Heart left ventricle (tissue), 16 donors: ENCODE results near the gene MAMDC4. TPM values are rescaled to one million over a fixed set of nuclear protein-coding genes. Genes with fewer than 3 reads are reported as not detected.

ENCODE experiments used
- ATAC-seq, 4 donors: fragments of 200-7000 bp; cut with Tn5 transposase; one replicate each; pipeline ENCODE4 v1.9.1; 2020 to 2022; ENCODE audit warnings: moderate library complexity in 4 of 4, mild to moderate bottlenecking in 3 of 4, moderate number of reproducible peaks in 1 of 4
- DNase-seq, 5 donors: peaks; one replicate each; pipeline ENCODE4 v3.0.0-alpha.2; 2020
- H3K27ac ChIP-seq, 12 donors: fragments of 200-600 bp; sonication (generic) in 4 of 12; one replicate each; pipeline versions ENCODE4 v1.5.0 to v1.8.0; 2016 to 2022; ENCODE audit warnings: mild to moderate bottlenecking in 2 of 12
- H3K27me3 ChIP-seq, 9 donors: fragments of 200-600 bp; sonication (generic) in 2 of 9; one replicate each; pipeline versions ENCODE4 v1.5.1 to v1.8.0; 2016 to 2022; ENCODE audit warnings: mild to moderate bottlenecking in 3 of 9
- H3K36me3 ChIP-seq, 9 donors: fragments of 200-600 bp; sonication (generic) in 2 of 9; one replicate each; pipeline versions ENCODE4 v1.5.0 to v1.8.0; 2018 to 2022; ENCODE audit warnings: mild to moderate bottlenecking in 2 of 9
- H3K4me1 ChIP-seq, 12 donors: fragments of 200-600 bp; sonication (generic) in 4 of 12; one replicate each; pipeline versions ENCODE4 v1.5.0 to v1.8.0; 2016 to 2022; ENCODE audit warnings: mild to moderate bottlenecking in 3 of 12
- H3K4me3 ChIP-seq, 12 donors: fragments of 200-600 bp; sonication (generic) in 4 of 12; one replicate each; pipeline versions ENCODE4 v1.5.0 to v1.8.0; 2017 to 2022; ENCODE audit warnings: mild to moderate bottlenecking in 9 of 12, moderate library complexity in 4 of 12
- H3K9me3 ChIP-seq, 12 donors: fragments of 200-600 bp; sonication (generic) in 4 of 12; one replicate each; pipeline versions ENCODE4 v1.5.0 to v1.8.0; 2016 to 2022; ENCODE audit warnings: mild to moderate bottlenecking in 1 of 12
- POLR2A ChIP-seq, 2 donors: fragments of 450-650 bp; IDR thresholded peaks; one replicate each; pipeline ENCODE4 v1.6.1; 2017; ENCODE audit warnings: antibody characterized with exemption in 2 of 2, mild to moderate bottlenecking in 2 of 2, moderate library complexity in 2 of 2
- WGBS, 4 donors: extraction: QIAGEN DNeasy Blood & Tissue Kit in 2 of 4; methylation state at CpG; one replicate each; pipeline versions ENCODE4 v1.1.5 to v1.1.7; 2013 to 2018; 5-methylcytosine and 5-hydroxymethylcytosine counted together
- intact Hi-C, 10 donors: fragments of 100-400 bp; cut with DNase I; formaldehyde crosslinking; loops; one replicate each; pipeline versions ENCODE4 v1.11.1 to v1.14.2; 2022
- polyA plus RNA-seq, 2 donors: library from polyadenylated mRNA; stranded (reverse); fragments of 200-250 nt; gene quantifications; one replicate each; pipeline ENCODE4 v1.2.3, GENCODE V29; 2013
- total RNA-seq, 9 donors: library from RNA; depleted of rRNA in 2 of 9; stranded (reverse); fragments of >200 nt in 2 of 9; fragmentation: NEBNext Ultra II Directional in 3 of 9; extraction: Animal tissue kit (Norgen Biotek cat#: 25700) in 3 of 9; gene quantifications; one replicate each; pipeline versions ENCODE4 v1.1.0 to v1.2.4, GENCODE V29; 2016 to 2023
- TF ChIP-seq, protein P1 (sequence below), 12 donors: fragments of 200-600 bp; sonication (generic) in 4 of 12; IDR thresholded peaks; one replicate each; pipeline versions ENCODE4 v1.5.0 to v1.8.0; 2018 to 2022; ENCODE audit warnings: antibody characterized with exemption in 12 of 12, mild to moderate bottlenecking in 5 of 12
- donor health status: ischemic (EF 13 %, LVEDD 7.1; RV severe dilation, severe dysfunction).
- donor health status: healthy with polysubstance abuse.
- donor health status: DM: no; HTN: yes; CAD: no.
- donor health status: DM: no; HTN: no; CAD: no.
- donor health status: ischemic (EF 25% LVEDD 6.9; RV normal size, moderate dysfunction).
- donor health status: ischemic (EF 25% LVEDD 5.7; RV mildly dilated, moderate dysfunction).
- donor health status: healthy.
- donor health status: DM: yes; HTN: yes; CAD: no.
- donor health status: ischemic (EF 35%, LVEDD 5.7; RV mildly dilated, moderate dysfunction).
- donor health status: nonischemic (EF 11% LVEDD 7.7; RV severe dilation, severe dysfunction).
- donor health status: DM: yes; HTN: yes; CAD: no.
- donor health status: PGD.
- donor health status: ischemic (EF 29% LVEDD 5.4; RV normal size, mild dysfunction).
- donor health status: nonischemic (EF 23%, LVEDD 6.1; RV moderate dilation, normal function).

The MAMDC4 gene
- total and polyA plus RNA-seq, 11 donors = 2.9 to 14.9 (median 6.1) TPM

GRCh38 chr9:136844761-136845464, 7.2 kb upstream of the MAMDC4 start:
- Histone ChIP-seq H3K4me3 (no peak overlapping the region), H3K9me3 (no peaks in the 10 kb centered on the region), H3K27me3 (peaks cover 0 to 44% (median 19%) of the 10 kb centered on the region in 9 donors), H3K36me3 (peaks cover 0 to 12% (median 3%) of the 10 kb centered on the region in 9 donors), H3K27ac (no peak overlapping the region), H3K4me1 (peaks cover 10 to 75% (median 40%) of the 10 kb centered on the region in 12 donors)
- 19 to 36% (median 25%) methylated on average over 50 to 88 of the region's 88 CpGs for WGBS, 4 donors
- TF ChIP-seq POLR2A (IDR thresholded peaks at IDR 0.05) = no peak
- DNase-seq (no peak), ATAC-seq (no peak)
- intact Hi-C loops = loop anchor here in 9 of 10 donors (5.0 to 10.0 kb wide), 6 partner anchors 50 to 192 kb away; partner anchors contain the start of genes TMEM141 (in 6 of the 9), FBXW5 (in 4 of the 9), CCDC183 (in 2 of the 9) and FUT7 (in 2 of the 9)

DNA sequence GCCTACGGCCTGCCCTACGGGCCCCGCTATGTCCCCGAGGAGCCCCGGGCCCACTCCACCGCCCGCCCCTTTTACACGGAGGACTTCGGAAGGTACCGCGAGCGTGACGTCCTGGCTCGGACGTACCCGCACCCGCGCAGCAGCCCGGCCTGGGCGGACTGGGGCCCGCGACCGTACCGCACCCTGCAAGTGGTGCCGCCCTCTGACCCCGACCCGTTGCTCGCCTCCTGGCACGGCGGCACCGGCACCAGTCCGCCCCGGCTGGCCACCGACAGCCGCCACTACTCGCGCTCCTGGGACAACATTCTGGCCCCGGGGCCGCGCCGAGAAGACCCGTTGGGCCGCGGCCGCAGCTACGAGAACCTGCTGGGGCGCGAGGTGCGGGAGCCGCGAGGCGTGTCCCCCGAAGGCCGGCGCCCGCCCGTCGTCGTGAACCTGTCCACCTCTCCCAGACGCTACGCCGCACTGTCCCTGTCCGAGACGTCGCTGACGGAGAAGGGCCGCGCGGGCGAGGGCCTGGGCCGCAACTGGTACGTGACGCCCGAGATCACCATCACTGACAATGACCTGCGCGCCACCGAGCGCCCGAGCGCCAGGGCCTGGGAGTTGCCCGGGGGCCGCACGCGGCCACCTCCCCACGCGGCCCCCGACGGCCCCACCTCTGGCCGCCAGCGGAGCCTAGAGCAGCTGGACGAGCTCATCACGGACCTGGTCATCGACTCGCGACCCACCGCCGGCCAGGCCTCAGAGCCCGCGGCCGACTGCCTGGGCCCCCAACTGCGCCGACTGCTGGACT, 6.5 kb upstream of the MAMDC4 start:
- no peak for ATAC-seq
- intact Hi-C loops = loop anchor here in 9 of 10 donors (5.0 to 10.0 kb wide), 6 partner anchors 51 to 192 kb away; partner anchors contain the start of genes TMEM141 (in 6 of the 9), FBXW5 (in 3 of the 9), CCDC183 (in 2 of the 9) and FUT7 (in 2 of the 9)
- H3K4me3 ChIP-seq = no peak overlapping the region
- no peak for TF ChIP-seq POLR2A (IDR thresholded peaks at IDR 0.05)
- TF ChIP-seq, protein P1, sequence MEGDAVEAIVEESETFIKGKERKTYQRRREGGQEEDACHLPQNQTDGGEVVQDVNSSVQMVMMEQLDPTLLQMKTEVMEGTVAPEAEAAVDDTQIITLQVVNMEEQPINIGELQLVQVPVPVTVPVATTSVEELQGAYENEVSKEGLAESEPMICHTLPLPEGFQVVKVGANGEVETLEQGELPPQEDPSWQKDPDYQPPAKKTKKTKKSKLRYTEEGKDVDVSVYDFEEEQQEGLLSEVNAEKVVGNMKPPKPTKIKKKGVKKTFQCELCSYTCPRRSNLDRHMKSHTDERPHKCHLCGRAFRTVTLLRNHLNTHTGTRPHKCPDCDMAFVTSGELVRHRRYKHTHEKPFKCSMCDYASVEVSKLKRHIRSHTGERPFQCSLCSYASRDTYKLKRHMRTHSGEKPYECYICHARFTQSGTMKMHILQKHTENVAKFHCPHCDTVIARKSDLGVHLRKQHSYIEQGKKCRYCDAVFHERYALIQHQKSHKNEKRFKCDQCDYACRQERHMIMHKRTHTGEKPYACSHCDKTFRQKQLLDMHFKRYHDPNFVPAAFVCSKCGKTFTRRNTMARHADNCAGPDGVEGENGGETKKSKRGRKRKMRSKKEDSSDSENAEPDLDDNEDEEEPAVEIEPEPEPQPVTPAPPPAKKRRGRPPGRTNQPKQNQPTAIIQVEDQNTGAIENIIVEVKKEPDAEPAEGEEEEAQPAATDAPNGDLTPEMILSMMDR (IDR thresholded peaks at IDR 0.05) = no peak
- no peak overlapping the region for H3K27ac ChIP-seq
- peaks cover 0 to 44% (median 19%) of the 10 kb centered on the region in 9 donors for H3K27me3 ChIP-seq
- no peak for DNase-seq
- no peaks in the 10 kb centered on the region for H3K9me3 ChIP-seq
- WGBS, 4 donors = 33 to 40% (median 37%) methylated on average over 50 to 102 of the region's 102 CpGs
- H3K4me1 ChIP-seq = peaks cover 14 to 79% (median 47%) of the 10 kb centered on the region in 12 donors
- peaks cover 0 to 8% (median 3%) of the 10 kb centered on the region in 9 donors for H3K36me3 ChIP-seq

DNA sequence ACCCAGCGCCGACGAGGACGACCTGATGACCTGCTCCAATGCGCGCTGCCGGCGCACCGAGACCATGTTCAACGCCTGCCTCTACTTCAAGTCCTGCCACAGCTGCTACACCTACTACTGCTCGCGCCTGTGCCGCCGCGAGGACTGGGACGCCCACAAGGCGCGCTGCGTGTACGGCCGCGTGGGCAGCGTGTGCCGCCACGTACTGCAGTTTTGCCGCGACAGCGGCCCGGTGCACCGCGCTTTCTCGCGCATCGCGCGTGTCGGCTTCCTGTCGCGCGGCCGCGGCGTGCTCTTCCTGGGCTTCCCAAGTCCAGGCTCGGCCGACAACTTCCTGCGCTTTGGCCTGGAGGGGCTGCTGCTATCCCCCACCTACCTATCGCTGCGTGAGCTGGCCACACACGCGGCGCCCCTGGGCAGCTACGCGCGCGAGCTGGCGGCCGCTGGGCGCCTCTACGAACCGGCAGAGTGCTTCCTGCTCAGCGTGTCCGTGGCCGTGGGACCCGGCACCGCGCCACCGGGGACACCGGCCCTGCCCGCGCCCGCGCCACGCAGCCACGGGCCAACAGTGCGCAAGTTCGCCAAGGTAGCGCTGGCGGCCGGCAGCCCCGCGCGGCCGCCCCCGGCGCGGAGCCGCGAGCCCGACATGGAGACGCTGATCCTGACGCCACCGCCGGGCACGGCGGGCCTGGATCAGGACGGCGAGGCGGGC, 5.6 kb upstream of the MAMDC4 start:
- H3K9me3 ChIP-seq = no peaks in the 10 kb centered on the region
- H3K4me3 ChIP-seq = peak overlapping the region in 11 of 12 donors; percentile 7 to 93 (median 85)
- intact Hi-C loops = loop anchor here in 9 of 10 donors (5.0 to 10.0 kb wide), 6 partner anchors 52 to 191 kb away; partner anchors contain the start of genes TMEM141 (in 6 of the 9), FBXW5 (in 3 of the 9), CCDC183 (in 2 of the 9) and FUT7 (in 2 of the 9)
- 8 to 21% (median 14%) methylated on average over 18 to 98 of the region's 98 CpGs for WGBS, 4 donors
- ATAC-seq (no peak), DNase-seq (no peak)
- TF ChIP-seq, protein P1 (IDR thresholded peaks at IDR 0.05) = no peak
- TF ChIP-seq POLR2A (IDR thresholded peaks at IDR 0.05) = no peak
- peak overlapping the region in 5 of 12 donors; percentile 92 to 97 (median 95) for H3K27ac ChIP-seq
- peaks cover 0 to 15% (median 9%) of the 10 kb centered on the region in 9 donors for H3K36me3 ChIP-seq
- peaks cover 0 to 44% (median 19%) of the 10 kb centered on the region in 9 donors for H3K27me3 ChIP-seq
- H3K4me1 ChIP-seq = peaks cover 14 to 80% (median 50%) of the 10 kb centered on the region in 12 donors
